Measurements from ENCODE around the gene POU3F1.

- TF ChIP-seq, protein P1, sequence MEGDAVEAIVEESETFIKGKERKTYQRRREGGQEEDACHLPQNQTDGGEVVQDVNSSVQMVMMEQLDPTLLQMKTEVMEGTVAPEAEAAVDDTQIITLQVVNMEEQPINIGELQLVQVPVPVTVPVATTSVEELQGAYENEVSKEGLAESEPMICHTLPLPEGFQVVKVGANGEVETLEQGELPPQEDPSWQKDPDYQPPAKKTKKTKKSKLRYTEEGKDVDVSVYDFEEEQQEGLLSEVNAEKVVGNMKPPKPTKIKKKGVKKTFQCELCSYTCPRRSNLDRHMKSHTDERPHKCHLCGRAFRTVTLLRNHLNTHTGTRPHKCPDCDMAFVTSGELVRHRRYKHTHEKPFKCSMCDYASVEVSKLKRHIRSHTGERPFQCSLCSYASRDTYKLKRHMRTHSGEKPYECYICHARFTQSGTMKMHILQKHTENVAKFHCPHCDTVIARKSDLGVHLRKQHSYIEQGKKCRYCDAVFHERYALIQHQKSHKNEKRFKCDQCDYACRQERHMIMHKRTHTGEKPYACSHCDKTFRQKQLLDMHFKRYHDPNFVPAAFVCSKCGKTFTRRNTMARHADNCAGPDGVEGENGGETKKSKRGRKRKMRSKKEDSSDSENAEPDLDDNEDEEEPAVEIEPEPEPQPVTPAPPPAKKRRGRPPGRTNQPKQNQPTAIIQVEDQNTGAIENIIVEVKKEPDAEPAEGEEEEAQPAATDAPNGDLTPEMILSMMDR (IDR thresholded peaks at IDR 0.05), result no peak
- TF ChIP-seq POLR2A (IDR thresholded peaks at IDR 0.05), result no peak
These were observed 19.1 kb downstream of the POU3F1 start for GRCh38 chr1:38027201-38028104.
